ENCODE measurements around the gene CPLANE2. TPM values are rescaled to one million over a fixed set of nuclear protein-coding genes. Genes with fewer than 3 reads are reported as not detected.

CPLANE2 gene
- total RNA-seq, 1 experiment from 2014 or later, result 5.0 TPM

GRCh38 chr1:16206547-16207317, 30.3 kb downstream of the CPLANE2 start:
- peak; percentile 99 for DNase-seq (ENCODE audit: low spot score)
- peak overlapping the region; percentile 98 for H3K27ac Mint-ChIP-seq
- H3K9me3 Mint-ChIP-seq, result no peaks in the 10 kb centered on the region
- H3K36me3 Mint-ChIP-seq, result peaks cover 22% of the 10 kb centered on the region
- peak; percentile 92 for ATAC-seq
- ChIA-PET CTCF (interaction anchor here (0.8 to 3.5 kb wide), 8 partner anchors 10 to 157 kb away, joined by 3 to 25 read pairs (median 4); no protein-coding TSS in a partner anchor), POLR2A (interaction anchor here (0.6 to 3.3 kb wide), 7 partner anchors 9 to 149 kb away, joined by 3 to 13 read pairs (median 3); partner anchors contain the start of genes CPLANE2 and FBXO42)
- H3K27me3 Mint-ChIP-seq (ENCODE audit: low read depth), result no peaks in the 10 kb centered on the region
- H3K4me3 Mint-ChIP-seq, result peak overlapping the region; percentile 89
- H3K4me1 Mint-ChIP-seq, result peaks cover 35% of the 10 kb centered on the region
- TF ChIP-seq SP1 (CRISPR knock-in tag; conservative IDR thresholded peaks at IDR 0.05) (peak; percentile 71), PRRX2 (CRISPR knock-in tag; IDR thresholded peaks at IDR 0.05) (no peak), OVOL2 (CRISPR knock-in tag; IDR thresholded peaks at IDR 0.05; ENCODE audit: borderline replicate concordance) (no peak), GABPB1 (CRISPR knock-in tag; IDR thresholded peaks at IDR 0.05) (no peak), SMAD3 (CRISPR knock-in tag; IDR thresholded peaks at IDR 0.05; ENCODE audit: borderline replicate concordance) (peak; percentile 31; the same call in 1 of the 2 replicates), CBFB (CRISPR knock-in tag; IDR thresholded peaks at IDR 0.05; ENCODE audit: low read depth) (no peak), ARID4B (CRISPR knock-in tag; IDR thresholded peaks at IDR 0.05; ENCODE audit: borderline replicate concordance) (peak; percentile 37; the same call in 1 of the 2 replicates), ZNF396 (CRISPR knock-in tag; IDR thresholded peaks at IDR 0.05; ENCODE audit: borderline replicate concordance) (no peak), MAX (CRISPR knock-in tag; IDR thresholded peaks at IDR 0.05) (peak; percentile 56; the same call in 1 of the 2 replicates), FOXP4 (CRISPR knock-in tag; IDR thresholded peaks at IDR 0.05) (0 out of 2 replicates have a peak, but pooled peaks have one; percentile 58), FOXK1 (CRISPR knock-in tag; IDR thresholded peaks at IDR 0.05) (peak; percentile 70; the same call in 1 of the 2 replicates), IRF2 (CRISPR knock-in tag; IDR thresholded peaks at IDR 0.05; ENCODE audit: borderline replicate concordance, low read depth) (no peak), ZNF416 (CRISPR knock-in tag; IDR thresholded peaks at IDR 0.05) (no peak), E2F5 (CRISPR knock-in tag; IDR thresholded peaks at IDR 0.05) (peak; percentile 83; the same call in 1 of the 2 replicates), CREB1 (CRISPR knock-in tag; IDR thresholded peaks at IDR 0.05) (no peak), MYBL2 (CRISPR knock-in tag; IDR thresholded peaks at IDR 0.05) (peak; percentile 24; the same call in 1 of the 2 replicates), ATF1 (CRISPR knock-in tag; IDR thresholded peaks at IDR 0.05) (0 out of 2 replicates have a peak, but pooled peaks have one; percentile 61), CDX4 (CRISPR knock-in tag; IDR thresholded peaks at IDR 0.05; ENCODE audit: borderline replicate concordance) (no peak), TP53 (CRISPR knock-in tag; IDR thresholded peaks at IDR 0.05) (0 out of 2 replicates have a peak, but pooled peaks have one; percentile 41), NFATC4 (CRISPR knock-in tag; IDR thresholded peaks at IDR 0.05) (0 out of 2 replicates have a peak, but pooled peaks have one; percentile 1), TCF7 (CRISPR knock-in tag; IDR thresholded peaks at IDR 0.05; ENCODE audit: low read depth) (no peak), NFE2L1 (CRISPR knock-in tag; IDR thresholded peaks at IDR 0.05) (no peak), ZNF281 (CRISPR knock-in tag; IDR thresholded peaks at IDR 0.05) (no peak), ZNF263 (CRISPR knock-in tag; IDR thresholded peaks at IDR 0.05; ENCODE audit: low read depth) (peak; percentile 60; the same call in 1 of the 2 replicates), ELF4 (CRISPR knock-in tag; IDR thresholded peaks at IDR 0.05; ENCODE audit: low read depth) (0 out of 2 replicates have a peak, but pooled peaks have one; percentile 41)

All from WTC11 (cell line).